ENCODE data around the gene LRCH3.

LRCH3 gene

GRCh38 chr3:197791113-197791891, at the start of gene LRCH3:
TSS of gene LRCH3 (plus strand) at chr3:197791254. CDS start at chr3:197791279, 25 bp downstream.
- peak; percentile 91 for DNase-seq

GRCh38 chr3:197742787-197743186, 48.3 kb upstream of the LRCH3 start:
- no peak for DNase-seq

- no peak for DNase-seq
Measured at GRCh38 chr3:197746209-197746608, 44.8 kb upstream of the LRCH3 start.

GRCh38 chr3:197746801-197747237, 44.2 kb upstream of the LRCH3 start:
- peak; percentile 11 for DNase-seq

DNA sequence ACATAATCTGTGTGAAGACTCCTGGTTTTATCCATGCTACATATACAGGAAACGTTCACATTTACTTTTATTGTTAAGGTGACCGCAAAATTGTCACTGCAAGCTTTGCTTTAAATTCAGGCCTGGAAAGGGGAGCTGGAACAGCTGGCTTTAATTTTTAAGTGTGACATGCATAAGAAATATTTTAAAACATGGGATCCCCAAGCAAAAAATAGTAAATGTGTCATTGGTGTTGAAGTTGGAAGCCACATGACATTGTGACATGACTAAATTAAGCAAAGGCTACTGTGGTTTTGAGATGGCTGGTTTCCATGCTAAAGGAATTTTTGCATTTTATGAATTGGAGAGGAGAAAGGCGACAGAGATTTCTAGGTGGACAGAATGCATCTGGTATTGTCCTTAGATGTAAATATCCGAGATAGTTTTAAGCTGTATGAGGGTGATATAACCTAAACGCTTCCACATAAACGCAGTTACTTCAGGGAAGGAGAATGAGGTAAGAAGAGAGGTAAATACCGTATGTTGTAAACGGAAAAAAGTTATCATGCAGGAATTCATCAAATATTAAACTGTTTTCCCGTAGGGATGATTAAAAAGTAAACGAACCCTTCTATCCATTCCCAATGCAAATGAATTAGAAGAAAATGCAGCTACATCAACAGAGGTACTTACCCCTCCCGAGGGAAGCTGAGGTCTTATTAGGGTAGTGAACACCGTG, 42.3 kb upstream of the LRCH3 start:
- no peak for DNase-seq

GRCh38 chr3:197749315-197749600, 41.8 kb upstream of the LRCH3 start:
- peak; percentile 88 for DNase-seq

DNA sequence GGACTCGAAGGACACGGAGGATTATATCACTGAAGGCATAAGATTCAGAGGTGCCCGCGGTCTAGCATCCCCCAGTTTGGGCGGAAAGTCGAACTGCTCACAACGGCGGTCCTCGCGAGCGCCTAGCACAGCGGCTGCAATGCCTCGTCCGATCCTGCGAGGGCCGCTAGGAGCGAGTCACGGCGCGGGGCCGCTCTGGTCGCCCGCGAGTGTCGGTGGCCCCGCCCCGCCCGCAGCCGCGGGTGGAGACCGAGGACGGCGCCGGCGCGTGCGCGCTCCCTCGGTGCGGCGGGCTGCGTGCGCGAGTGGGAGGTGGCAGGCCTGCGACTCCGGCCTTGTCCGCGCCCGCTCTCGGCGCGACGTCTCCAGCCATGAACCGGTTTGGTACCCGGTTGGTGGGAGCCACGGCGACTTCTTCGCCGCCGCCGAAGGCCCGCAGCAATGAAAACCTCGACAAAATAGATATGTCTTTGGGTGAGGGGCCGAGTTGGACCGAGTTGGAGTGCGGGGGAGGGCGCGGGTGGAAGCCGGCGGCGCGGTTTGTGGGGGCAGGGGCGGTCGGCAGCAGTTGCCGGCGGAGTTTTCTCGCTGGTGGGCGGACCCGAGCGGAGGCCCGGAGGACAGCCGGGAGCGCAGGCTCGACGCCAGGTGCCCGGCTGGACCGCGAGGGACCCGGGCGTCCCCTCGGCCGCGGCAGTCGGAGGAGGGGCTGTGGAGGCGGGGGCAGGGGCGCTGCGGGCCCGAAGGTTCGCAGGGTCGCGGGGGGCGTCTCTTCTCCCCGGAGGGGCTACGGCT, 41.3 kb upstream of the LRCH3 start, which contains the start of gene FYTTD1:
FYTTD1 (plus strand) TSS at position 283 of the 795 bp plus-strand sequence; CDS start at position 372, 89 bp downstream.
- DNase-seq: peak; percentile 93

GRCh38 chr3:197750396-197750831, 40.6 kb upstream of the LRCH3 start:
- DNase-seq: peak; percentile 77

DNA sequence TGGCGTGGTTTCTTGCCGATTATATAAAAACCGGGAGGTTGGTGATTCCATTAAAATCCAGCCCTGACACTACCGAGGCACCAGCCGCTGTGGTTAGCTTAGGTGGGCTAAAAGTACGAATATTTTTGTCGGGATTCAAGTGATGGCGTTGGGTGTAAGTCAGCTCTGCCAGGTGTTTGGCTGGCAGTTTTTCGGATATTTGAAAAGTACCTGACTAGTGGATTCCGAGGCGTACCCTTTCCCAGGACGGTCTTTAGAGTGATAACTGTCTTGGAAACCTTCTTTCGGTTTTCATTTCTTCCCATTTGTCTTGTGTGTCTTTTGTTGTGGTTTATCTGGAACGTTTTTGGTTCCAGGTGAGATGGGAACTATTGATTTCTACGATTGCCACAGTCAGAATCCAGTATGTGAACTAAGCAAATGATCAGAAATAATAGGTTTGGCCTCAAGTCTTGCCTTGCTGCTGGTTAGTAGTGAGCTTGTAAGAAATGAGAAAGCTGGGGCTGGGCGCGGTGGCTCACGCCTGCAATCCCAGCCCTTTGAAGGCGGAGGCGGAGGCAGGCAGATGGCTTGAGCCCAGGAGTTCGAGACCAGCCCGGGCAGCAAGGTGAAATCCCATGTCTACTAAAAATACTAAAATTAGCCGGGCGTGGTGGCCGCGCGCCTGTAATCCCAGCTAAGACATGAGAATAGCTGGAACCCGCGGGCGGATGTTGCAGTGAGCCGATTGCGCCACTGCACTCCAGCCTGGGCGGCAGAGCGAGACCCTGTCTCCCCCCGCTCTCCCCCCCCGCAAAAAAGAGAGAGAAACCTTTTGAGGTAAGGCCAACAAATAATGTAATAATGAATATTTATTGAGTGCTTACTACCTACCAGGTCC, 40.0 kb upstream of the LRCH3 start:
- DNase-seq: peak; percentile 41

GRCh38 chr3:197752107-197752506, 38.9 kb upstream of the LRCH3 start:
- DNase-seq: no peak

DNA sequence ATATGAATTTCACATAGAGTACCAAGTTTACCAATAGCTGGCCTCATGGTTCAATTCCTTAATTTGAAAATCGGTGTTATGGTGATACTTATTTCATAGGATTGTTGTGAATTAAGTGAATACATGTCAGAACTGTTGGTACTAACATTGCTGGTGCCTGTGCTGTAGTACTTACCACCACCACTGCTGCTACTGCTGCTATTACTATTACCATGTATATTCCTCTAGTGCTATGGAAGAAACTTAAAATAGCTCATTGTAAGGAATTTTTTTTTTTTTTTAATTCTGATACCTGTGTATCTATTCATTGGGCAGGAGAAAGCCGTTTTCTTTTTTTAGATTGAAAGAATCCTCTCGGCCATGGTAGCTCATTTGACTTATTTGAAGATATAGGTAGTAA, 37.8 kb upstream of the LRCH3 start:
- DNase-seq: no peak

DNA sequence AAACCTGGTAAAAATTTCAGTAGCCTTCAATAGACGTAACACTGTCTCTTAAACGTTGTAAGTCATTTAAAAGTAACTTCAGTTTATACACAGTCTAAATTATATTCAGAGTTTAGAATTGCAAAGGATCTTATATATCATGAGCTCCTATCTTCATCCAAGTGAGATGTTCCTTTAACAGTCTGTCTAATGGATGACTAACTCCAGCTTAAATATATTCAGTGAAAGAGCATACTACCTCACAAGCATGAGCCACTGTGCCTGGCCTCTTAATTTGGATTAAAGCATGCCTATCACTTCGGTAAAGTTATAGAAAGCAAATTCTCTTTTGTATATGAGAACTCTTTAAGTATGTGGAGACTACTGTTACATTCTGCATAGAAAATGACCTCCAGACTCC, 34.4 kb upstream of the LRCH3 start:
- DNase-seq: no peak

DNA sequence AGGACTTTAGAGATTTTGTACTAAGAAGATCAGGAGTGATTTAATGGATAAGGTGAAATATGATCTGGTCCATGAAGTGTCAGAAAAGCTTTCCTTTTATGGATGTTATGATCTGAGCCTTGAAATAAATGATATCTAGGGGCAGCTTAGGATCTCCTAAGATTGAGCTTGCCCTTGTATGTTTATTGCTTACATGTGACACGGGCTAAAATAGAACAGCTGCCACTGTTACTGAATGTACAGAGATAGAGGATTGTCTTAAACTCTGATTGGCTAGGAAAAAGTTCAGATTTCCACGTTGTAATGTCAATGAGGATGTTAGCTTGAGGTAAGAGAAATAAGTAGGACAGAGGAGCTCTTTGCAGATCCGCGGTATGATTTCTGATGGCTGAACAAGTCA, 32.5 kb upstream of the LRCH3 start:
- DNase-seq: no peak

DNA sequence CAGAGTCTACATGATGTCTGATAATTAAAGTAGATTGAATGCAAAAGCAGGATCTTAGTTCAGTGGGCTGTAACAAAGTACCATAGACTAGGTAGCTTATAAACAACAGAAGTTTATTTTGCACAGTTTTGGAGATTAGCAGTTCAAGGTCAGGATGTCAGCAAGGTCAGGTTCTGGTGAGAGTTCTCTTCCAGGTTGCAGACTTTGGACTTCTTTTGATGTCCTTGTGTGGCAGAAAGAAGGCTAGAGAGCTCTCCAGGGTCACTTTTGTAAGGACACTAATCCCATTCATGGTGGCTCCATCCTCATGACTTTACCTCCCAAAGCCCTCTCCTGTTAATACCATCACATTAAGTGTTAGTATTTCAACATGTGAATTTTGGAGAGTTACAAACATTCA, 29.3 kb upstream of the LRCH3 start:
- no peak for DNase-seq

- DNase-seq: no peak
Measured at GRCh38 chr3:197775317-197775716, 15.7 kb upstream of the LRCH3 start.

- DNase-seq: no peak
Measured at GRCh38 chr3:197782230-197782629, 8.8 kb upstream of the LRCH3 start.

- no peak for DNase-seq
Measured at GRCh38 chr3:197784019-197784585, 7.0 kb upstream of the LRCH3 start.

DNA sequence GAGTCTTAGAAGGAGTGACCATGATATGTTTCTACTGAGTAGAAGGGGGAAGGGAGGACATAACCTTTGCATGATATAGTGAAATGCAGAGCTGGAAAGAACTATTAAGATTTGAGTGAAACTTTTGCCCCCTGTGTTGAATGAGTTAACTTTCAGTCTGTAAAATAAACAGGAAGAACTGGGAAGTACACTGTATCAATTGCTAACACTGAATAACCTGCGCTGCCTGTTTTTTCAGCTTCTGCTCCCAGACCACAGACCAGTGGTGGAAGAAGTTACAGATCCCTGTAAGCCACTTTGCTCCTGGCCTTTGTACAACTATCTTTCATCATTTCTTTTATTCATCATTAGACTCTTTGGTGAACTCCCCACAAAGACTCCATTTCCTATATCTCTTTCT, 3.6 kb upstream of the LRCH3 start:
- DNase-seq: no peak

DNA sequence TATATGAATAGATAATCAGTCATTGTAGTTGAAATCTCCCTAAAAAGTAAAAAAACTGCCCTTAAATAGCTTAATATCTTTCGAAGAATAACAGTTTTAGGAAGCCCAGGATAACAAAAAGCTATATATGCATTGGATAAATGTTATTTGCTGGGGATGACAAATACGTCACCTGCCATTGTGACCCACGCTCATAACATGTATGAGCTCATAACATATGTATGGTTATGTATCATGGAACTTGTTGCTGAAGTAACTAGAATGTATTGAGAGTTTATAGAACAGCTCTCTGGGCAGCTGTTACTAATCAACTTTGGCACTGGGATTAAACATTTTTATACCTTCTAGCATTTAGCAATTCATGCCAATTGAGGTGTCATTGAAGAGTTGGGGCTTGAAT, 1.7 kb upstream of the LRCH3 start:
- DNase-seq: no peak

DNA sequence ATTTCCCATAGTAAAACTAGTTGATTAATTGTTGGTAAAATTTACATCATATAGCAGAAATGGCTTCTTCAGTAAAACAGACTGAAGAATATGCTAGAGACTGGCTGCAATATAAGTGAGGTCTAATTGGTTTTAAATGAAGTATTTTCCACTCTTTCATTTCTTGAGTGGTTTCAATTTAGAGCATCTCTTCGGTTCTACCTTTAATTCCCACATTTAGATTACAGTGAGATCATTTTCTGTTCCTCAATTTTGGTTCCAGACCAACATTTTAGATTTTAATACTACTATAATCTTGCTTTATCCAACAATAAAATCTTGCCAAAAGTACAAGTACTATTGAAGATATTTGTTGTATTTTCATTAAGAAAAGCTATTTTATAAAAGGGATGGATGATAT, 1.0 kb upstream of the LRCH3 start:
- DNase-seq: no peak

DNA sequence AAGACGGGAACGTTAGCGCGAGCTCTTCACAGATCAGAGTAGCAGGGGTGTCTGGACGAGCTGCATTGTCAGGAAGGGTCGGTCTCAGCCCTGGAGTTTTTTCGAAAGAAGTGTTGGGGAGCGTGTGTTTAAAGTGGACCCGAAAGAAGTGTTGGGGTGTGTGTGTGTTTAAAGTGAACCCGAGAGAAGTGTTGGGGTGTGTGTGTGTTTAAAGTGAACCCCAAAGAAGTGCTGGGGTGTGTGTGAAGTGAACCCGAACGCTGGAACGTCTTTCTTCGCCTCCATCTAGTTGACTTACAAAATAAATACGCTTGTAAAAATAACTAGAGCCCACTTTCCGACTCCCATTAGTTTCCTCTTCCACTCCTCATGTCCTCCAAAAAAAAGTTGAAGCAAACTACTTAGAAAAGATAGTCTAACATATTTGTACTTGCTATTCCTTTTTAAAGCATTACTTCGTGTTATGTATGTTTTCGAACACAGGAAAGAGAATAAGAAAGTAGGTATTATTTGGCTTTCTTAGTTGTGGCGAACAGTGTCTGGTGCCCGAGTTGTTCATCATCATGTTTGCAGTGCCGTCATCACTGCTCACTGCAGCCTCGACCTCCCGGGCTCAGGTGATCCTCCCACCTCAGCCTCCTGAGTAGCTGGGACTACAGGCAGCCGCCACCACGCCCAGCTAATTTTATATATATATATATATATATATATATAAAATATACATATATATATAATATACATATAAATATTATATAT, 1.0 kb downstream of the LRCH3 start:
- DNase-seq: no peak
